RWPE2 (cell line): Measurements from ENCODE around the gene TAS2R20.
"Not testable (repeated sequence)": the region's sequence is repeated elsewhere in the genome, so short reads cannot be mapped to it uniquely, and the experiment has no call there.

Experiments used
- ATAC-seq: fragments of 200-7000 bp; cut with Tn5 transposase; 3 replicates; pipeline ENCODE4 v1.9.1; 2021; ENCODE audit warnings: low read depth
- DNase-seq: peaks from one replicate; pipeline ENCODE4 v3.0.0-alpha.2; 2020; ENCODE audit warnings: low spot score
- H3K27ac ChIP-seq: fragments of 450-650 bp; 2 replicates; pipeline ENCODE4 v1.5.1; 2017; ENCODE audit warnings: mild to moderate bottlenecking; ENCODE audit not compliant: poor library complexity, severe bottlenecking
- H3K27me3 ChIP-seq: fragments of 250-450 bp; sonication (Bioruptor Pico); 2 replicates; pipeline ENCODE4 v1.5.1; 2021; ENCODE audit warnings: mild to moderate bottlenecking, moderate library complexity; ENCODE audit not compliant: insufficient read depth, poor library complexity, severe bottlenecking
- H3K36me3 ChIP-seq: fragments of 250-450 bp; sonication (Bioruptor Pico); 2 replicates; pipeline ENCODE4 v1.5.1; 2020; ENCODE audit warnings: low read depth, mild to moderate bottlenecking, moderate library complexity
- H3K4me1 ChIP-seq: fragments of 250-450 bp; sonication (Bioruptor Pico); 2 replicates; pipeline ENCODE4 v1.5.1; 2021; ENCODE audit warnings: mild to moderate bottlenecking, moderate library complexity; ENCODE audit not compliant: insufficient read depth, poor library complexity, severe bottlenecking
- H3K4me3 ChIP-seq: fragments of 250-450 bp; sonication (Bioruptor Pico); 2 replicates; pipeline ENCODE4 v1.5.1; 2021; ENCODE audit warnings: mild to moderate bottlenecking, moderate library complexity; ENCODE audit not compliant: severe bottlenecking
- H3K9me3 ChIP-seq: fragments of 250-450 bp; sonication (Bioruptor Pico); 2 replicates; pipeline ENCODE4 v1.5.1; 2021; ENCODE audit warnings: mild to moderate bottlenecking, moderate library complexity; ENCODE audit not compliant: severe bottlenecking
- TF ChIP-seq, protein P1 (sequence below): fragments of 450-650 bp; IDR thresholded peaks from one replicate; pipeline ENCODE4 v1.5.1; 2017; ENCODE audit warnings: mild to moderate bottlenecking, moderate library complexity; ENCODE audit not compliant: poor library complexity, severe bottlenecking

The TAS2R20 gene, protein sequence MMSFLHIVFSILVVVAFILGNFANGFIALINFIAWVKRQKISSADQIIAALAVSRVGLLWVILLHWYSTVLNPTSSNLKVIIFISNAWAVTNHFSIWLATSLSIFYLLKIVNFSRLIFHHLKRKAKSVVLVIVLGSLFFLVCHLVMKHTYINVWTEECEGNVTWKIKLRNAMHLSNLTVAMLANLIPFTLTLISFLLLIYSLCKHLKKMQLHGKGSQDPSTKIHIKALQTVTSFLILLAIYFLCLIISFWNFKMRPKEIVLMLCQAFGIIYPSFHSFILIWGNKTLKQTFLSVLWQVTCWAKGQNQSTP

DNA sequence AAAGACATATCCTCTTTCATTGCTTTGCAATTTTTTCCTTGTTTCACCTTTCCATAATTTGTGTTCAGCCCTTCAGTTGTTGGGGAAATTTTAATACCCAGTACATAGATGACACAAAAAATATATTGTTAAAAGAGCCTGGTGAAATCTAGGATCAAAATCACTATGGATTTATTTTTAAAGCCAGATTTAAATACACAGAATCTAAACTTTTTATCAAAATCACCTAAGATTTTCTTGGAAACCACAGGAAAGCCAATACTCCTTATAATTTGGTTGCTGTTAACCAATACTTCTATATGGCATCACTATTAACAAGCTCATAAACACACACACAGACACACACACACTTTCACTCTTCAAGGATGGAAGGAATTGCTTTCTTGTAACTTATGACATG lies at the start of gene TAS2R20:
TSS of gene TAS2R20 (minus strand) at position 101 of the 400 bp plus-strand sequence. CDS start 429 bp downstream, outside the sequence.
- no peaks in the 10 kb centered on the region for H3K27me3 ChIP-seq
- H3K4me3 ChIP-seq: no peak within 1 kb of the TSS
- no peaks in the 10 kb centered on the region for H3K4me1 ChIP-seq
- no peak within 1 kb of the TSS for H3K27ac ChIP-seq
- H3K36me3 ChIP-seq: no peaks in the 10 kb centered on the region
- TF ChIP-seq, protein P1, sequence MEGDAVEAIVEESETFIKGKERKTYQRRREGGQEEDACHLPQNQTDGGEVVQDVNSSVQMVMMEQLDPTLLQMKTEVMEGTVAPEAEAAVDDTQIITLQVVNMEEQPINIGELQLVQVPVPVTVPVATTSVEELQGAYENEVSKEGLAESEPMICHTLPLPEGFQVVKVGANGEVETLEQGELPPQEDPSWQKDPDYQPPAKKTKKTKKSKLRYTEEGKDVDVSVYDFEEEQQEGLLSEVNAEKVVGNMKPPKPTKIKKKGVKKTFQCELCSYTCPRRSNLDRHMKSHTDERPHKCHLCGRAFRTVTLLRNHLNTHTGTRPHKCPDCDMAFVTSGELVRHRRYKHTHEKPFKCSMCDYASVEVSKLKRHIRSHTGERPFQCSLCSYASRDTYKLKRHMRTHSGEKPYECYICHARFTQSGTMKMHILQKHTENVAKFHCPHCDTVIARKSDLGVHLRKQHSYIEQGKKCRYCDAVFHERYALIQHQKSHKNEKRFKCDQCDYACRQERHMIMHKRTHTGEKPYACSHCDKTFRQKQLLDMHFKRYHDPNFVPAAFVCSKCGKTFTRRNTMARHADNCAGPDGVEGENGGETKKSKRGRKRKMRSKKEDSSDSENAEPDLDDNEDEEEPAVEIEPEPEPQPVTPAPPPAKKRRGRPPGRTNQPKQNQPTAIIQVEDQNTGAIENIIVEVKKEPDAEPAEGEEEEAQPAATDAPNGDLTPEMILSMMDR: no peak
- ATAC-seq (no peak), DNase-seq (no peak)
- no peaks in the 10 kb centered on the region for H3K9me3 ChIP-seq

DNA sequence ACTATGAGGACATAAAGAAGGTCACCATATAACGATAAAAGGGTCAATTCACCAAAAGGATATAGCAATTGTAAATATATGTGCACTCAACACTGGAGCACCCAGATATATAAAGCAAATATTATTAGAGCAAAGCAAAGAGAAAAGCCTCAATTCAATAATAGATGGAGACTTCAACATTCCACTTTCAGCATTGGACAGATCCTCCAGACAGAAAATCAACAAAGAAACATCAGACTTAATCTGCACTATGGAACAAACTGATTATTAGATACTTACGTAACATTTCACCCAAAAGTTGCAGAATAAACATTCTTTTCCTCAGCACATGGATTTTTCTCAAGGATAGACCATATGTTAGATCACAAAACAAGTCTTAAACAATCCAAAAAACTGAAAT lies 43.3 kb upstream of the TAS2R20 start:
- H3K27me3 ChIP-seq, H3K36me3 ChIP-seq, H3K4me1 ChIP-seq, H3K4me3 ChIP-seq, DNase-seq, H3K9me3 ChIP-seq, ATAC-seq, H3K27ac ChIP-seq: not testable (repeated sequence)

DNA sequence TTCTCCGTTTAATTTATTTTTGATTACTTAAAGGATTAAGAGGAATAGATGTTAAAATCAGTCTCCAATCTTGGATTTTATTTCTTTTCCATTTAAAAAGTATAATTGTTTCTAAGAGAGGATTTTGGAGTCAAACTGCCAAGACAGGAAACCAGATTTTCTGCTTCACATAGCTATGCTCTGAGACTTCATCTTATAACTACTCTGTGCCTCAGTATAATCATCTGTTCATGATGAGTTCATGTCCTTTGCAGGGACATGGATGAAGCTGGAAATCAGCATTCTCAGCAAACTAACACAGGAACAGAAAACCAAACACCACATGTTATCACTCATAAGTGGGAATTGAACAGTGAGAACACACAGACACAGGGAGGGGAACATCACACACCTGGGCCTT lies 42.1 kb upstream of the TAS2R20 start:
- no peak overlapping the region for H3K4me3 ChIP-seq
- no peaks in the 10 kb centered on the region for H3K4me1 ChIP-seq
- TF ChIP-seq, protein P1: no peak
- no peaks in the 10 kb centered on the region for H3K27me3 ChIP-seq
- no peaks in the 10 kb centered on the region for H3K36me3 ChIP-seq
- DNase-seq: no peak
- no peaks in the 10 kb centered on the region for H3K9me3 ChIP-seq
- no peak for ATAC-seq
- no peak overlapping the region for H3K27ac ChIP-seq

DNA sequence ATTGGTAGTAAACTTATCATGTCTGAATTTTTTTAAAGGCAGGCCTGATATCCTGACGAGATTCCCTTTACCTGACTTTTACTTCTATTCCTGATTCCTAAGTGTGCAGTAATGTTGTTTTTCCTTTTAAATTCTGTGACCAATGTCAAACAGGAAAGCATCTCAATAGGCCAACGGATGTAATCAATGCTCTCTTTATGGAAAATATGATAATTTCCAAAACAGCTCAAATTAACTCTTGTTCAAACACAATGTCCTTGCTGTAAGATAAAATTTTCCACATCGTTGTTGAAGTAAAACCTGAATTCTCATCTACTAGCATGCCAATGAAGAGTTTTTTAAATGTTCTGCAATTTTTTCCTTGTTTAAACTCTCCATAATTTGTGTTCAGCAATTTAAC lies 41.1 kb upstream of the TAS2R20 start:
- H3K36me3 ChIP-seq: no peaks in the 10 kb centered on the region
- TF ChIP-seq, protein P1: no peak
- no peak overlapping the region for H3K27ac ChIP-seq
- H3K4me3 ChIP-seq: no peak overlapping the region
- H3K27me3 ChIP-seq: no peaks in the 10 kb centered on the region
- DNase-seq (no peak), ATAC-seq (no peak)
- H3K9me3 ChIP-seq: no peaks in the 10 kb centered on the region
- no peaks in the 10 kb centered on the region for H3K4me1 ChIP-seq

DNA sequence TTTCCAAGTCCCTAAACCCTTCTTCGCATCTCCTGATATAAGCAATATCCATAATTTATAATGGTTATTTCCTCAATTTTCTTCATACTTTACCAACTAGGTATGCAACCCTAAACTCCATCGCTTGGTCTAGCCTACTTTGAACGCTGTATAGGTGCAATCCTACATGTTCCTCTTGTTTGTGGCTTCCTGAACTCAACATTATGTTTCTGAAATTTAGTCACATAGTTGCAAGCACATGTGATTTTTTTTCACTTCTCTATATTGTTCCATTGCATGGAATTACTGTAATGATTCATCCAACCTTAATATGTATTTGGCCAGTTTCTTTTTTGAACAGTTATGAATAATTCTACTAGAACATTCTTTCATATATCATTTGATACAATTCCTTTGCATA lies 35.9 kb upstream of the TAS2R20 start:
- H3K36me3 ChIP-seq, H3K9me3 ChIP-seq, H3K27me3 ChIP-seq, H3K4me3 ChIP-seq, H3K27ac ChIP-seq, H3K4me1 ChIP-seq, DNase-seq, ATAC-seq: not testable (repeated sequence)

DNA sequence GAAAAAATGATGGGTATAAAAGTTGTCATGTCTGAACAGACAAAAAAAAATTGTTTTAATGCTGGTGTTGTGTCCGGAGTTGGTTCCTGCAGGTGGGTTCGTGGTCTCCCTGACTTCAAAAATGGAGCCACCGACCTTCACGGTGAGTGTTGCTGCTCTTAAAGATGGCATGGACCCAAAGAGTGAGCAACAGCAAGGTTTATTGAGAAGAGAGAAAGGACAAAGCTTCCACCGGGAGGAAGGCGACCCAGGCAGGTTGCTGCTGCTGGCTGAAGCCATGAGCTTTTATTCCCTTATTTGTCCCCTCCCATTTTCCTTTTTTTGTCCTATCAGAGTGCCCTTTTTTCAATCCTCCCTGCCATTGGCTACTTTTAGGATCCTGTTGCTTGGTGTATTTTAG lies 33.2 kb upstream of the TAS2R20 start, which contains the start of gene TAS2R31:
TSS of gene TAS2R31 (minus strand) at position 101 of the 400 bp plus-strand sequence. CDS start at position 29, 72 bp downstream.
- TF ChIP-seq, protein P1: no peak

More for the DNA sequence above, 33.2 kb upstream of the TAS2R20 start, which contains the start of gene TAS2R31:
- ATAC-seq: no peak
- H3K4me3 ChIP-seq: no peak within 1 kb of the TSS
- DNase-seq: no peak
- no peak within 1 kb of the TSS for H3K27ac ChIP-seq
- no peaks in the 10 kb centered on the region for H3K36me3 ChIP-seq
- no peaks in the 10 kb centered on the region for H3K4me1 ChIP-seq
- H3K9me3 ChIP-seq: no peaks in the 10 kb centered on the region
- H3K27me3 ChIP-seq: no peaks in the 10 kb centered on the region
